ENCODE data around the gene ZNF436.

Gene ZNF436

GRCh38 chr1:23408797-23409290 is 39.2 kb upstream of the ZNF436 start:
- no peaks in the 10 kb centered on the region for H3K9me3 ChIP-seq (ENCODE audit: insufficient read depth, low read depth, low read length)
- H3K23ac ChIP-seq (ENCODE audit: low read length): no peak overlapping the region
- no peak overlapping the region for H2AK5ac ChIP-seq (ENCODE audit: low read length)
- no peak overlapping the region for H2BK12ac ChIP-seq (ENCODE audit: low read length)
- H2BK5ac ChIP-seq (ENCODE audit: low read depth, low read length, poor library complexity): no peak overlapping the region
- no peak overlapping the region for H3K4me2 ChIP-seq (ENCODE audit: low read length)
- H3K4me1 ChIP-seq (ENCODE audit: control insufficient read depth in 1 of 2, insufficient read depth in 2 of 2, low read length in 2 of 2): peaks cover under 1 to 2% of the 10 kb centered on the region in 2 experiments
- H3K4ac ChIP-seq (ENCODE audit: low read depth, low read length): no peak overlapping the region
- H3K18ac ChIP-seq (ENCODE audit: low read length): no peak overlapping the region
- H3K4me3 ChIP-seq (ENCODE audit: low read depth, low read length): no peak overlapping the region
- no peak overlapping the region for H3K14ac ChIP-seq (ENCODE audit: low read length)
- H2AFZ ChIP-seq (ENCODE audit: insufficient read depth, low read length, poor library complexity): no peak overlapping the region
- DNase-seq: no peak
- no peaks in the 10 kb centered on the region for H3K36me3 ChIP-seq (ENCODE audit: control insufficient read depth in 1 of 2, insufficient read depth in 2 of 2, low read length in 2 of 2)
- H4K8ac ChIP-seq (ENCODE audit: low read depth, low read length): no peak overlapping the region
- no peaks in the 10 kb centered on the region for H3K79me2 ChIP-seq (ENCODE audit: control insufficient read depth, insufficient read depth, low read length, poor library complexity)
- H2BK120ac ChIP-seq (ENCODE audit: insufficient read depth, low read length, poor library complexity): no peak overlapping the region
- H3K79me1 ChIP-seq (ENCODE audit: low read length): no peaks in the 10 kb centered on the region
- no peak overlapping the region for H3K9ac ChIP-seq (ENCODE audit: low read length)
- H3K27ac ChIP-seq (ENCODE audit: low read depth, low read length): no peak overlapping the region
- H4K91ac ChIP-seq (ENCODE audit: low read depth, low read length): no peak overlapping the region
- no CpG with 5 or more reads among the region's 7 CpGs for WGBS (ENCODE audit: extremely low coverage, insufficient coverage, insufficient read length)
- H4K12ac ChIP-seq (ENCODE audit: low read depth, low read length): no peak overlapping the region
- H3K27me3 ChIP-seq (ENCODE audit: insufficient read depth, low read length): no peaks in the 10 kb centered on the region

- Histone ChIP-seq H2BK5ac (ENCODE audit: low read depth, low read length, poor library complexity) (no peak overlapping the region), H3K23ac (ENCODE audit: low read length) (no peak overlapping the region), H2BK120ac (ENCODE audit: insufficient read depth, low read length, poor library complexity) (no peak overlapping the region), H3K4ac (ENCODE audit: low read depth, low read length) (no peak overlapping the region), H3K18ac (ENCODE audit: low read length) (no peak overlapping the region), H3K4me3 (ENCODE audit: low read depth, low read length) (no peak overlapping the region), H3K27ac (ENCODE audit: low read depth, low read length) (no peak overlapping the region), H2BK12ac (ENCODE audit: low read length) (no peak overlapping the region), H3K79me2 (ENCODE audit: control insufficient read depth, insufficient read depth, low read length, poor library complexity) (no peaks in the 10 kb centered on the region), H4K12ac (ENCODE audit: low read depth, low read length) (no peak overlapping the region), H3K27me3 (ENCODE audit: insufficient read depth, low read length) (no peaks in the 10 kb centered on the region), H3K9me3 (ENCODE audit: insufficient read depth, low read depth, low read length) (no peaks in the 10 kb centered on the region), H2AFZ (ENCODE audit: insufficient read depth, low read length, poor library complexity) (no peak overlapping the region), H3K9ac (ENCODE audit: low read length) (no peak overlapping the region), H3K4me1 (ENCODE audit: control insufficient read depth in 1 of 2, insufficient read depth in 2 of 2, low read length in 2 of 2) (peaks cover 9 to 10% of the 10 kb centered on the region in 2 experiments), H4K91ac (ENCODE audit: low read depth, low read length) (no peak overlapping the region), H3K4me2 (ENCODE audit: low read length) (no peak overlapping the region), H4K8ac (ENCODE audit: low read depth, low read length) (no peak overlapping the region), H3K14ac (ENCODE audit: low read length) (no peak overlapping the region), H3K79me1 (ENCODE audit: low read length) (no peaks in the 10 kb centered on the region), H3K36me3 (ENCODE audit: control insufficient read depth in 1 of 2, insufficient read depth in 2 of 2, low read length in 2 of 2) (no peaks in the 10 kb centered on the region), H2AK5ac (ENCODE audit: low read length) (no peak overlapping the region)
- WGBS (ENCODE audit: extremely low coverage, insufficient coverage, insufficient read length): no CpG with 5 or more reads among the region's 8 CpGs
- DNase-seq: peak in 1 of 2 donors; percentile 34
Observed at GRCh38 chr1:23407016-23407630, 37.5 kb upstream of the ZNF436 start.

- Histone ChIP-seq H4K12ac (ENCODE audit: low read depth, low read length) (no peak overlapping the region), H2AK5ac (ENCODE audit: low read length) (no peak overlapping the region), H2BK5ac (ENCODE audit: low read depth, low read length, poor library complexity) (no peak overlapping the region), H3K14ac (ENCODE audit: low read length) (no peak overlapping the region), H3K4ac (ENCODE audit: low read depth, low read length) (no peak overlapping the region), H3K4me1 (ENCODE audit: control insufficient read depth in 1 of 2, insufficient read depth in 2 of 2, low read length in 2 of 2) (peaks cover 9 to 10% of the 10 kb centered on the region in 2 experiments), H3K4me2 (ENCODE audit: low read length) (no peak overlapping the region), H4K8ac (ENCODE audit: low read depth, low read length) (no peak overlapping the region), H3K23ac (ENCODE audit: low read length) (no peak overlapping the region), H2BK12ac (ENCODE audit: low read length) (no peak overlapping the region), H3K27ac (ENCODE audit: low read depth, low read length) (no peak overlapping the region), H3K79me1 (ENCODE audit: low read length) (no peaks in the 10 kb centered on the region), H3K4me3 (ENCODE audit: low read depth, low read length) (no peak overlapping the region), H3K79me2 (ENCODE audit: control insufficient read depth, insufficient read depth, low read length, poor library complexity) (no peaks in the 10 kb centered on the region), H3K27me3 (ENCODE audit: insufficient read depth, low read length) (no peaks in the 10 kb centered on the region), H2BK120ac (ENCODE audit: insufficient read depth, low read length, poor library complexity) (no peak overlapping the region), H3K36me3 (ENCODE audit: control insufficient read depth in 1 of 2, insufficient read depth in 2 of 2, low read length in 2 of 2) (no peaks in the 10 kb centered on the region), H3K9ac (ENCODE audit: low read length) (no peak overlapping the region), H3K9me3 (ENCODE audit: insufficient read depth, low read depth, low read length) (no peaks in the 10 kb centered on the region), H3K18ac (ENCODE audit: low read length) (no peak overlapping the region), H2AFZ (ENCODE audit: insufficient read depth, low read length, poor library complexity) (no peak overlapping the region), H4K91ac (ENCODE audit: low read depth, low read length) (no peak overlapping the region)
- WGBS (ENCODE audit: extremely low coverage, insufficient coverage, insufficient read length): no CpG with 5 or more reads among the region's 3 CpGs
- DNase-seq: no peak
Observed at GRCh38 chr1:23405946-23406345, 36.3 kb upstream of the ZNF436 start.

- no peak overlapping the region for H3K4me3 ChIP-seq (ENCODE audit: low read depth, low read length)
- H2AK5ac ChIP-seq (ENCODE audit: low read length): no peak overlapping the region
- peaks cover 9 to 10% of the 10 kb centered on the region in 2 experiments for H3K4me1 ChIP-seq (ENCODE audit: control insufficient read depth in 1 of 2, insufficient read depth in 2 of 2, low read length in 2 of 2)
- H3K79me1 ChIP-seq (ENCODE audit: low read length): no peaks in the 10 kb centered on the region
- no peaks in the 10 kb centered on the region for H3K27me3 ChIP-seq (ENCODE audit: insufficient read depth, low read length)
- DNase-seq: peak; percentile 76 to 92
- H4K91ac ChIP-seq (ENCODE audit: low read depth, low read length): peak overlapping the region; percentile 11
- H4K12ac ChIP-seq (ENCODE audit: low read depth, low read length): no peak overlapping the region
- H3K9ac ChIP-seq (ENCODE audit: low read length): no peak overlapping the region
- no peak overlapping the region for H3K4ac ChIP-seq (ENCODE audit: low read depth, low read length)
- no peak overlapping the region for H2BK120ac ChIP-seq (ENCODE audit: insufficient read depth, low read length, poor library complexity)
- no peak overlapping the region for H2BK12ac ChIP-seq (ENCODE audit: low read length)
- no peak overlapping the region for H3K27ac ChIP-seq (ENCODE audit: low read depth, low read length)
- no CpG with 5 or more reads among the region's 19 CpGs for WGBS (ENCODE audit: extremely low coverage, insufficient coverage, insufficient read length)
- H3K23ac ChIP-seq (ENCODE audit: low read length): no peak overlapping the region
- H3K36me3 ChIP-seq (ENCODE audit: control insufficient read depth in 1 of 2, insufficient read depth in 2 of 2, low read length in 2 of 2): no peaks in the 10 kb centered on the region
- H3K9me3 ChIP-seq (ENCODE audit: insufficient read depth, low read depth, low read length): no peaks in the 10 kb centered on the region
- peak overlapping the region; percentile 5 for H4K8ac ChIP-seq (ENCODE audit: low read depth, low read length)
- peak overlapping the region; percentile 58 for H2AFZ ChIP-seq (ENCODE audit: insufficient read depth, low read length, poor library complexity)
- no peaks in the 10 kb centered on the region for H3K79me2 ChIP-seq (ENCODE audit: control insufficient read depth, insufficient read depth, low read length, poor library complexity)
- H3K14ac ChIP-seq (ENCODE audit: low read length): no peak overlapping the region
- H2BK5ac ChIP-seq (ENCODE audit: low read depth, low read length, poor library complexity): no peak overlapping the region
- peak overlapping the region; percentile 61 for H3K4me2 ChIP-seq (ENCODE audit: low read length)
- H3K18ac ChIP-seq (ENCODE audit: low read length): no peak overlapping the region
Observed at GRCh38 chr1:23403735-23404486, 34.3 kb upstream of the ZNF436 start.

Measured in trophoblast cell (in vitro differentiated cells and primary cell).